Stimulated activated CD8-positive, alpha-beta memory T cell treated with anti-CD3 and anti-CD28 coated beads, Interleukin-12 subunit alpha, Interleukin-12 subunit beta, amount 100 ng/mL, for 4 hours (primary cell): ENCODE data around the gene BCL3.
"Not testable (repeated sequence)": the region's sequence is repeated elsewhere in the genome, so short reads cannot be mapped to it uniquely, and the experiment has no call there.

Experiments used
- DNase-seq: peaks from one replicate; pipeline ENCODE4 v3.0.0-alpha.2; 2020; ENCODE audit warnings: low read depth

BCL3 gene

DNA sequence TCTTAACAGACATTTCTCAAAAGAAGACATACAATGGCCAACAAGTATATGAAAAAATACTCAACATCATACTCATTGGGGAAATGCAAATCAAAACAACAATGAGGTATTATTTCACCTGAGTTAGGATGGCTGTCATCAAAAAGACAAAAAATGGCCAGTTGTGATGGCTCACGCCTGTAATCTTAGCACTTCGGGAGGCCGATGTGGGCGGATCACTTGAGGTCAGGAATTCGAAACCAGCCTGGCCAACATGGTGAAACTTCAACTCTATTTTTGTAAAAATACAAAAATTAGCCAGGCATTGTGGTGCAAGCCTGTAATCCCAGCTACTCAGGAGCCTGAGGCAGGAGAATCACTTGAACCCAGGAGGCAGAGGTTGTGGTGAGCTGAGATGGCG is 27.6 kb upstream of the BCL3 start:
- no peak for DNase-seq

DNA sequence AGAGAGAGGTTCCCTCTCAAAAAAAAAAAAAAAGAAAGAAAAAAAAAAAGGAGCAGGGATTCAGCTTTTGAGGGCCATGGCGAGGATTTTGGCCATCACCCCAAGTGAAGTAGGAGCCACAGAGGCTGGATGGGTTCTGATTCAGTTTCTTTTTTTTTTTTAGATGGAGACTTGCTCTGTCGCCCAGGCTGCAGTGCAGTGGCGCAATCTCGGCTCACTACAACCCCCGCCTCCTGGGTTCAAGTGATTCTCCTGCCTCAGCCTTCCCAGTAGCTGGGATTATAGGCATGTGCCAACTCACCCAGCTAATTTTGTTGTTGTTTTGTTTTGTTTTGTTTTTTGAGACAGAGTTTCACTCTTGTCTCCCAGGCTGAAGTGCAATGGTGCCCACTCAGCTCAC is 27.1 kb upstream of the BCL3 start:
- not testable (repeated sequence) for DNase-seq

DNA sequence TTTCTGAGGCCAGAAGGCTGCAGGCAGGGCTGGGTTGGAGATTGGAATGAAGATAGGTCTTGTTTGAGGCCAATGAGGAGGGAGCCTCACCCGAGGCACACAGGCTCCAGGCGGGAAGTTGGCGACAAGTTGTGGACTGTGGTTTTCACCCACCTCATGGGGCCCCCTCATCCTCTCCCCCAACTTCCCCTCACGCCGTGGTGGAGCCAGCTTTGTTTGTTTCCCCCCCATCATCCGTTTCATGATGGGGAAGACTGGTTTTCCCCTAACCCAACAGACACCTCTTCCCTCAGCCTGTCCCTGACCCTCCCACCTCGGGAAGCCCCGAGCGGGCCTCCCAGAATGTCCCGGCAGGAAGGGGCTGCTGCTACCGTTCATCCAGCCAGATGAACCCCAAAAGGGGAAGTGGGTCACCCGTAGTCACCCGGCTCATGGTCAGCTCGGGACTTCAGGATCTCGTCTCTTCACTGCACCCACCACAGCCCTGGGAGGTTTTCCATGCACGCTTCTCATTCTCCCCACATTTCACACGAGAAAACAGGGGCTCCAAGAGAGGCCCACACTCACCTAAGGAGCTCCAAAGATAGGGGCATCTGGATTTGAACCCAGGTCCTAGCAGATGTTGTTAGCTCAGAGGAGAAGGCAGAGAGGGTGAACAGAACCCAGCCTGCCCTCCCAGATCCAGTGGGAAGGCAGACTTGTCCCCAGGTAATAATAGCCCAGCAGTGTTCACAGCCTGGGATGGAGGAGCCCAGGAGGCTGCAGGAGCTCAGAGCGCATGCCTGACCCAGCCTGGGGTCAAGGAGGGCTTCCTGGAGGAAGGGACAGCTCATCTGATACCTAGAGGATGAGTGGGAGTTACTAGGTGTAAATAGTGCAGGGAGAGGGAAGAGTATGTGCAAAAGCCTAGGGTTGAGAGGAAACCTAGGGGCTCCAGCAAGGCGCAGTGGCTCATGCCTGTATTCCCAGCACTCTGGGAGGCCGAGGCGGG is 26.1 kb upstream of the BCL3 start:
- DNase-seq = no peak

DNA sequence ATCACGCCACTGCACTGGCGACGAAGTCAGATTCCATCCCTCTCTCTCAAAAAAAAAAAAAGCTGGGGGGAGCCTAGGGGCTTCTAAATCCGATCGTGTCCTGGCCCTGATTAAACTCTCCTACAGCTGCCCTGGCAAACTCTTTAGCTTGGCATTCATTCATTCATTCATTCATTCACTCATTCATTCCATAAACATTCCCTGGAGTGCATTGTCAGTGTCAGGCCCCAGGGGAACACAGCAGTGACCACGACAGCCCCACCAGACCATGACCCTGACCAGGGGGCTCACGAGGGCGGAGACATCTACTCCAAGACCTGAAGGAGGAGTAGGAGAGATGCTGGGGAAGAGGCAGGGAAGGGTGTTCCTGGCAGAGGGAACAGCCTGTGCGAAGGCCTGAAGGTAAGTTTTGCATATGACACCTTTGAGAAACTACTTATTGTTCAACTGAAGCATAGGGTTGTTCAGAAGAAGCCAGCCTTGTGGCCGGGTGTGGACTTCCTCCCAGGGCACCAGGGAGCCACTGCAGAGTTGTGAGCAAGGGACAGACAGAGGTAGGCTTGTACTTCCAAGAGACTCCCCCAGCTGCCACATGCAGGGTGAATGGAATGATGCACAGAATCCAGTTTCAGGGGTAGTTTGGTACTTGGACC is 25.1 kb upstream of the BCL3 start:
- DNase-seq = no peak

DNA sequence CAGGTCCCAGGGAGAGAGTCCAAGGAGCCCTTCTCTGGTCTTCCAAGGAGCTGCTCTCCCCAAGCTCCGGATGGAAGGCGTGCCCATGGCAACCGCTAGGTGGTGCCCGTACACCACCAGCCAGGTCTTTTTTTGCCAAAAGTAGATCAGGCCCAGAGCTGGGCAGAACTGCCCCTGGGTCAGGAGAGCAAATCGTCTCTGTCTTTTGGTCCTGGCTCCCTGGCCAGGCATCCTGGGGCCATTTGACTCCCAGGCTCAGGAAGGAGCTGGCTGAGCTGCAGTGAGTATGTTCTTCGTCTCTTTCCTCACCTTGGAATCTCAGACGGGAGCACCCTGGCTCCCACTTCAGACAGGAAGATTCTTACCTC is 24.6 kb upstream of the BCL3 start:
- peak; percentile 63 for DNase-seq

DNA sequence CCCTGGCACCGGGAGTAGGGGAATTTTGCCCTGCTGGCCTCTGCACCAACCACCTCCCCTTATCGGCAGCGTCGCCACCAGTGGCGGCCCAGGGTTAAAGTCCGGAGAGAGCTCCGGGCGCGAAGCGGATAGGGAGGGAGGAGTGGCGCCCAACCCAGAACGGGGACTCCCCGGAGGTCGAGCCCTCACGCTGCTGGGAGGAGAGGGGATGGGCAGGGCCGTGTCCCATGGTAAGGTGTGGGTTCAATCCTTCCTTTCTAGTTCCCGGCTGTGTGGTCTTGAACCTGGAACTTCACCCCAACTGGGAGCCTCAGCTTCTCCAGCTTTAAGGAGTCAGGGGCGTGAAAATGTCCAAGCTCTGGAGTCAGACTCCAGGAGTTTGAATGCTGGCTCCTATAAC is 23.3 kb upstream of the BCL3 start:
- no peak for DNase-seq

DNA sequence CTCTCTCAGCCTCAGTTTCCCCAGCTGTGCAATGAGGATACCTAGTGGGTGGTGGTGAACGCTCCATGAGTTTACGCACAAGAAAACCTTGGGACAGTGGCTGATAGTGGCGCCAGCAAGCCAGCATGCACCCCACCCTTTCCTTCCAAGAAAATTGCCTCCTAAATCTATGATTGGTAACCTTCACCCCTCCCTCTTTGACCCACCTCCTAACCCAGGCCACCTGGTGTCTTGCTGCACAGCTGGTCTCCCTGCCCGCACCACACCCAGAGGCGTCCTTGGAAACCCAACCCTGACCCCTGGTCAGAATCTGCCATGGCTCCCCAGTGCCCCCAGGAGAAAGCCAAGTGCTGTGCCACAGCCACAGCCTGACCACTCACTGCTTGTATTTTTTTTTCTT is 22.8 kb upstream of the BCL3 start:
- no peak for DNase-seq

DNA sequence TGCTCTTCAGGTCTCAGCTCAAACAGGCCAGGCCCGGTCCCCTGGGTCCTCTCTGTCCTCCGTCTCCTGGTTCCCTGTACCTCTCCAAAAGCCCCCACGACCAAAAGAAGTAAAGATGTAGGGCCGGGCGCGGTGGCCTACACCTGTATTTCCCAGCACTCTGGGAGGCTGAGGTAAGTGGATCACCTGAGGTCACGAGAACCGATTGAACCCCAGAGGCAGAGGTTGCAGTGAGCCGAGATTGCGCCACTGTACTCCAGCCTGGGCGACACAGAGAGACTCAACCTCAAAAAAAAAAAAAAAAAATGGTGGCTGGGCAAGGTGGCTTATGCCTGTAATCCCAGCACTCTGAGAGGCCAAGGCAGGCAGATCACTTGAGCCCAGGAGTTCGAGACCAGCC is 22.0 kb upstream of the BCL3 start:
- no peak for DNase-seq

DNA sequence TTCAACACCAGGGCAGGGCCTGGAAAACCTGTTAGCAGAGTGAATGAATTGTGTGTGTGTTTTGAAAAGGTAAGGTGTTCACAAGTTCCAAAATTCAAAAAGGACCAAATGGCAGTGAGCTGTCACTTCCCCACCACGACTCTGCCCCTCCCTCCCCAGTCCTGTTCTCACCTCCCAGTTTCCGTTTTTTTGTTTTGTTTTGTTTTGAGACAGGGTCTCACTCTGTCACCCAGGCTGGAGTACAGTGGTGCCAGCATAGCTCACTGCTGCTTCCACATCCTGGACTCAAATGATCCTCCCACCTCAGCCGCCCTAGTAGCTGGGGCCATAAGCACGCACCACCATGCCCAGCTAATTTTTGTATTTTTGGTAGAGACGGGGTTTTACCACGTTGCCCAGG is 20.3 kb upstream of the BCL3 start:
- no peak for DNase-seq

DNA sequence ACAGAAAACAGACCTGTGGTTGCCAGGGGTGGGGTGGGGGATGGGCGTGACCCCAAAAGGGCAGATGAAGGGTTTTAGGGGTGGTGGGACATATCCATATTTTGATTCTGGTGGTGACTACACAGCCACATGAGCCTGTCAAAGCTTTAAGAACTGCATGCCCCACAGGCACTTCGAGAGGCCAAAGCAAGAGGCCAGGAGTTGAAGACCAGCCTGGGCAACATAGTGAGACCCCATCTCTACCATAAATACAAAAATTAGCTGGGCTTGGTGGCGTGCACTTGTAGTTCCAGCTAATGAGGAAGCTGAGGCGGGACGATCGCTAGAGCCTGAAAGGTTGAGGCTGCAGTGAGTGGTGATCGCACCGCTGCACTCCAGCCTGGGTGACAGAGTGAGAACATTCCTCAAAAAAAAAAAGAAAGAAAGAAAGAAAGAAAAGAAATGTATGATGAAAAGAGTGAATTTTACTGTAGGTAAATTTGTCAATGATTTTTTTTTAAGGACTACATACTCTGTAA is 18.9 kb upstream of the BCL3 start:
- no peak for DNase-seq

DNA sequence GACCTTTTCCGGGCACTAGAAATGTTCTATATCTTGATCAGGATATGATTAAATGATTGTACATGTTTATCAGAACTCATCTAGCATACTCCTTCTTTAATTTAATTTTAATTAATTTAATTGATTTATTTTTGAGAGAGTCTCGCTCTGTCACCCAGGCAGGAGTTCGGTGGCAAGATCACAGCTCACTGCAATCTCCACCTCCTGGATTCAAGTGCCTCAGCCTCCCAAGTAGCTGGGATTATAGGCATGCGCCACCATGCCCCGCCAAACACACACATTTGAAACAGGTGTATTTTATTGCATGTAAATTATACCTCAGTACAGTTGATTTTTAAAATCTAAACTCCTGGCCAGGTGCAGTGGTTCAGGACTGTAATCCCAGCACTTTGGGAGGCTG is 17.4 kb upstream of the BCL3 start:
- DNase-seq = no peak

DNA sequence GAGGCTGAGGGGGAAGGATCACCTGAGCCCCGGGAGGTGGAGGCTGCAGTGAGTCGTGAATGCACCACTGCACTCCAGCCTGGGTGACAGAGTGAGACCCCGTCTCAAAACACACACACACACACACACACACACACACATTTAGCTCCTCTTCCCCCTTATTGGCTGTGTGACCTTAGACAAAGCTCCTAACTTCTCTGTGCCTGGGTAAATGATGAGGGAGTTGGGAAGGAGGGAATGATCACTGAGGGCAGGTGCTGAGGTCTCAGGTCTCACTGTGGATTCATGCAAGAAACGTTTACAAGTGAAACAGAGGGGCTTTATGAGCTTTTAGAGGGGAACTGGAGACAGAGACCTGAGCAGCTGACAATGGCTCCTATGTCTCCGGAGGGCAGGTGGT is 16.9 kb upstream of the BCL3 start:
- no peak for DNase-seq

DNA sequence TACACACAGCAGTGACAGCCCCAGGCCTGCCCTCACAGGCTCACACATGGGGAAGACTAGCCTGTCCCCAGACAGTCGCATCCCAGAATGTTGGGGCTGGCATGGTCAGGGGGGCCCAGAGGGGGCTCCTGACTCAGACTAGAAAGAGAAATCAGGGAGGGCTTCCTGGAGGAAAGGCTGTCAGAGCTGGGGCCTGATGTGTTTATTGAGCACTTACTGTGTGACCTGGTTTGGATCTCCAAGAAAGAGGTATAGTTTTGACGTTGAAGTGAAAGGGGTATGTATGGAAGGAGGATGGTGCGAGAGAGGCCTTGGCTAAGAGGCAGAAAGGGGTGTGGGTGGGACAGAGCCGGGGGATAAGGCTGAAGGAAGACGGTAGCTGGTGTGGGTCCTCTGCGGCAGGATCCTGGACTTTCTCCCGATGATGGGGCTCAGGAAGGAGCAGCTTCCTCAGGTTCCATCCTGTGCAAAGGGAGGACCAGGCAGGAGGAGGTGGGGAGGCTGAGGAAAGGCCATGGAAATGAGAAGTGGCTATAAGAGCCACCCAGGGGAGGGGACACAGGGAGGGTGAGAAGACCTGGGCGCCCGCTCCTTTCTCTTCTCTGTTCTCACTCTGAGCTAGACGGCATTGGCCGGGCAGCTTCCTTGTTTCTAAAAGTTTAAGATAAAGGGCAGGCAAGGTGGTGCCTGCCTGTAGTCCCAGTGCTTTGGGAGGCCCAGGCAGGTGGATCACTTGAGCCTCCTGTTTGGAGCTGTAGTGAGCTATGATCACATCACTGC is 16.1 kb upstream of the BCL3 start:
- DNase-seq = no peak

DNA sequence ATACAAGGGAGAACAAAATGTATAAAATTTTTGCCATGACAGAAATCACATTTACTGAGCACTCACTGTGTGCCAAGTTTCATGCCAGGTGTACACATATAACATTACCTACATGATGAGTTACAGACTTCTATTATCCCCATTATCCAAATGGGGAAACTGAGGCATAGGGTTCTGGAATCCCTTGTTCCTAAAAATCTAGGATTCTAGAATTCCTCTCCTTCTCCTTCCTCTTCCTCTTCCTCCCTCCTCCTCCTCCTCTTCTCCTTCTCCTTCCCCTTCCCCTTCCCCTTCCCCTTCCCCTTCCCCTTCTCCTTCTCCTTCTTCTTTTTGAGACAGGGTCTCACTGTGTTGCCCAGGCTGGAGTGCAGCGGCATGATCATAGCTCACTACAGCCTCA is 14.2 kb upstream of the BCL3 start:
- no peak for DNase-seq

DNA sequence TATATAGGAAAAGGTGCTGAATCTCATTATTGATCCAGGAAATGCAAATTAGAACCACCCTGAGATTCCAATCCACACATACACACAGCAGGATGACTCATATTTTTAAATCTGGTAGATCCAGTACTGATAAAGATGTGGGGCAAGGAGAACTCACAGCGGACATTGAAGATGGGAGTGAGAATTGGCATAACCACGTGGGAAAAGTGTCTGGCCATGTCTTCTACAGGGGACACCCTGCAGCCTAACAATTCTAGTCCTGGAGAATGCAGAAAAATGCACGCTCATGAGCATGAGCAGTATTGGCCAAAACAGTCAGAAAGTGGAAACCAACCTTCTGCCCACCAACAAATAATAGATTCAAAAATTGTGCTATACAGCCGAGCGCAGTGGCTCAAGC is 13.5 kb upstream of the BCL3 start:
- DNase-seq = no peak

DNA sequence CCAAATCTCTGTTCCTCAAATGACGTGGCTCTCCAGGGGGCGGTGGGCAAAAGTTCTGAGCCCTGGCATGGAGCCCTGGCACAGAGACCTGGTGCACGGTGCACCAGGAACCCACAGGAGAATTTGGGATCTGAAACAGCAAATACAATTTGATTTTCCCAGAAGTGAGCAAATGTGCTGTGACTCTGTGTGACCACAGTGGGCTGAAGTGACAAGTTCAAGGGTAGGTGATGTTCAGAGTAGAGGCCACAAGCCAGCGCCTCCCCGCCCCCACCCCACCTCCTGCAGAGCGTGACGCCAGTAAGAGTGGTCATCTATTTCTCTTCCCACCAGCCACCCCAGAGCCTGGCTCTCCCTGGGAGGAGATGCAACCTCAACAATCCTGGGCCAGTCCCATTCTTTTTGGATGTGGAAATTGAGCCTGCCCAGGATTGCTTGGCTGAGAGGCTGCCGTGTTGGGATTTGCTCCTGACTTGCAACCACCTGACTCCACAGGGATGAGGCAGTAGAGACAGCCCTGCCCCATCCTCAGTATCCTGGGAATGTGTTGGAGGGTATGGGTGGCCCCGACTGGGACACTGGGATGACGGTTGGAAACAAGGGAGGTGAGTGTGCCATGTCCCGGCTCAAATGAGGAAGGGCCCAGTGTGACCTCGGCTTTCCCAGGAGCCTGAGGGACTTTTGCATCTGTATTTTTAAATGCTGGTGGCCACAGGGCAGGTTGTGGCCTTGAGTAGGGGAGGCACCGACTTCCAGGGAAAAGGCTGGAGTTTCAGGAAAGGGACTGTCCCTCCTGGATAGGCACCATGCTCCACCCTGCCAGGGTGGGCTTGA is 11.1 kb upstream of the BCL3 start:
- no peak for DNase-seq

DNA sequence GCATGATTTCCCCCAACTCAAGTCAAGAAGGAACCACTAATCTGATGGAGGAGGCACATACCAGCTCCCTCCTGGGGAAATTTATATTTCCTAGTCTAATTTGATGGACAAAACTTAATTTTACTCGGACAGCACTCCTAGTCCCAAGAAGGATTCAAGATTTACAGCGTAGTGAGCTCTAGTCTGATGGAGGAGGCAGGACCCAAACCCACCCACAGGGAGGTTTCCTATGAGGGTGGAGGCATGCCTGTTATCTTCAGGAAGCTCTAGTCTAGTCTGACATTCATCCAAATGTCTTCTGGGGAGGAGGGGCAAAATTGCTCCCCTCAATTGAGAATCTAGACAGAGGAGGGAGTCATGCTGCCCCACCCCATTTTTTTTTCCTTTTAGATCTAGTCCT is 10.4 kb upstream of the BCL3 start:
- DNase-seq = no peak

DNA sequence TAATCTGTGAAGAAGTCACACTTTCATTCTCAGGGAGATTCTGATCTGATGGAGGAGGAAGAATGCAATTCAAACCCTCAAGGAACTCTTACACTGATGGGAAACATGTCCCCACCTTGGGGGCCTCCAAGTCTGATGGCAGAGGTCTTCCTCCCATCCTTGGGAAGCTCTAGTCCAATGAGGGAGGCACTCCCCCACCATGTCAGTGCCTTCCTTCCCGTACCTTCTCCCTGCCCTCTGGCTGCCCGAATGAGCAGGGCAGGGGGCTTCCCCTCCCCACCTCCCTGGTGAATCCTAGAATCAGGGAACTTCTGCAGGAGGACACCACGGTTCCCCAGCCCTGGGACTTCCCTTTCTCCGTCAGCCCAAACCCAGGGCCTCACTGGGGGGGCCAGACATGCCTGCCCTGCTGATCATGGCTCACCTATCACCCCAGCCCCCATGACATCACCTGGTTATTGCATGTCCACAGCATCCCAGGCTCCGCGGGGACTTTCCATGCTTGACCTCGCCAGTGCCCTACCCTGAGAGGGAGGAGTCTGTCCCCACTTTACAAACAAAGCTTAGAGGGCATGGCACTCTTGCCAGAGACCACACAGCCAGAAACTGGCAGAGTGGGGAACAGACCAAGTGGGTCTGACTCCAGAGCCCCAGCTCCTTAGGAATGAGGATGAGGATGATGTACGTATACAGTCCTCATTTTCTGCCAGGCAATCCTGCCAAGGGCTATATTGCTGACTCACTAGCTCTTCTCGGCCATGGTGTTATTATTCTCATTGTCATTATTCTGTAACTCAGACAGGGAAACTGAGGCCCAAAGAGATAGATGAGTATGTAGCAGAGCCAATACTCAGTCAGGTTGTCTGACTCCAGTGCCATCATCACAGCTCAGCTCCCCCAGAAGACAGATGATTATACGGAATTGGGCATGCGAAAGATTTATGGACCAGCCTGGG is 9.6 kb upstream of the BCL3 start:
- DNase-seq = no peak

DNA sequence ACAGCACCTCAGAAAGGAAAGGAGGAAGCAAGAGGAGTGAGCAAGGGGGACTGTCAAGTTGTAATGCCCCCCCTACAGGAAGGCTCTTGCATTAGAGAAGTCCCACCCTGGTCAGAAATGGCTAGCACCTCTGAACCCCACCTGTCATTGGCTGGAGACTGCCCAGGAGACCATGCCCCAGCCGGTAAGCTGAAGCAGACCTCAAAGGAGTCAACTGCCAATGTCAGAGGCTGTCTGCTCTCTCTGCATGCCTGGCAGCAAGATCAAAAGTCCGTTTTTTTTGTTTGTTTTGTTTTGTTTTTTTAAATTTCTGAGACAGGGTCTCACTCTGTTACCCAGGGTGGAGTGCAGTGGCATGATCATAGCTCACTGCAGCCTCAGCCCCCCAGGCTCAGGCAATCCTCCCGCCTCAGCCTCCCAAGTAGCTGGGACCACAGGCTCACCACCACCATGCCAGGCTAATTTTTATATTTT is 8.1 kb upstream of the BCL3 start:
- no peak for DNase-seq

DNA sequence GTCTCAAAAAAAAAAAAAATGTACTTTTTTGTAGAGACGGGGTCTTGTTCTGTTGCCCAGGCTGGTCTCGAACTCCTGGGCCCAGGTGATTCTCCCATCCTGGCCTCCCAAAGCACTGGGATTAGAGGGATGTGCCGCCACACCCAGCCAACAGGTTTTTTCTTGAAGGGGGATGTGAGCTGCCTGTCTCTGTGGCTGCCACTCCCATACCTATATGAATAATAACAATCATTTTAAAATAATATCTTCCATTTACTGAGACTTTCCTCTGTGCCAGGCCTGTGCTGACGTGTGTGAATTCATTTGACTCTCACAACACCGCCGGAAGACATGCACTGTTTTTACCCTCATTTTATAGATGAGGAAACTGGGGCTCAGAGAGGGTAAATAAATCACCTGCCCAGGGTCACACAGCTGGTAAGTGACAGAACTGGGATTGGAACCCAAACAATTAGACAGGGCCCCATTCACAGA is 7.2 kb upstream of the BCL3 start:
- DNase-seq = no peak
